ENCODE measurements around the gene LDLRAD3. TPM values are rescaled to one million over a fixed set of nuclear protein-coding genes. Genes with fewer than 3 reads are reported as not detected.

Gene LDLRAD3
- total and polyA plus RNA-seq, 10 donors, result 1.5 to 9.6 (median 8.1) TPM

GRCh38 chr11:36016709-36017108 lies 72.8 kb downstream of the LDLRAD3 start:
- H3K4me3 ChIP-seq, result no peak overlapping the region
- no peaks in the 10 kb centered on the region for H3K9me3 ChIP-seq
- H3K4me1 ChIP-seq, result peaks cover 0 to 5% (median 0%) of the 10 kb centered on the region in 6 donors
- 86 to 96% (median 90%) methylated on average over 4 of the region's 4 CpGs for WGBS, 5 donors
- no peak overlapping the region for H3K27ac ChIP-seq
- H3K27me3 ChIP-seq (replicated peaks in 1 of 7), result no peaks in the 10 kb centered on the region
- intact Hi-C loops (cut with DNase I; ENCODE audit: low total_unique reads), result no loop called here
- no peaks in the 10 kb centered on the region for H3K36me3 ChIP-seq
- no peak for DNase-seq
- TF ChIP-seq POLR2A (IDR thresholded peaks at IDR 0.05) (no peak), CTCF (IDR thresholded peaks at IDR 0.05 in 8 of 11, conservative IDR thresholded peaks at IDR 0.05 in 3 of 11) (no peak), POLR2AphosphoS5 (IDR thresholded peaks at IDR 0.05) (no peak)

GRCh38 chr11:36019005-36019596 lies 75.2 kb downstream of the LDLRAD3 start:
- intact Hi-C loops (cut with DNase I; ENCODE audit: low total_unique reads), result no loop called here
- WGBS, 5 donors, result 78 to 93% (median 89%) methylated on average over 8 of the region's 8 CpGs
- Histone ChIP-seq H3K4me3 (no peak overlapping the region), H3K36me3 (no peaks in the 10 kb centered on the region), H3K9me3 (no peaks in the 10 kb centered on the region), H3K27ac (no peak overlapping the region), H3K27me3 (replicated peaks in 1 of 7) (no peaks in the 10 kb centered on the region), H3K4me1 (peaks cover 0 to 5% (median 0%) of the 10 kb centered on the region in 6 donors)
- no peak for DNase-seq
- TF ChIP-seq POLR2A (IDR thresholded peaks at IDR 0.05) (no peak), POLR2AphosphoS5 (IDR thresholded peaks at IDR 0.05) (no peak), CTCF (IDR thresholded peaks at IDR 0.05 in 8 of 11, conservative IDR thresholded peaks at IDR 0.05 in 3 of 11) (no peak)

GRCh38 chr11:36019722-36020121 lies 75.9 kb downstream of the LDLRAD3 start:
- TF ChIP-seq CTCF (IDR thresholded peaks at IDR 0.05 in 8 of 11, conservative IDR thresholded peaks at IDR 0.05 in 3 of 11) (no peak), POLR2A (IDR thresholded peaks at IDR 0.05) (no peak), POLR2AphosphoS5 (IDR thresholded peaks at IDR 0.05) (no peak)
- WGBS, 5 donors, result 76 to 90% (median 89%) methylated on average over 4 of the region's 4 CpGs
- no peak for DNase-seq
- Histone ChIP-seq H3K4me1 (peaks cover 0 to 5% (median 0%) of the 10 kb centered on the region in 6 donors), H3K27me3 (replicated peaks in 1 of 7) (no peaks in the 10 kb centered on the region), H3K4me3 (no peak overlapping the region), H3K27ac (no peak overlapping the region), H3K36me3 (no peaks in the 10 kb centered on the region), H3K9me3 (no peaks in the 10 kb centered on the region)
- intact Hi-C loops (cut with DNase I; ENCODE audit: low total_unique reads), result no loop called here

- Histone ChIP-seq H3K9me3 (no peaks in the 10 kb centered on the region), H3K4me1 (no peaks in the 10 kb centered on the region), H3K36me3 (no peaks in the 10 kb centered on the region), H3K4me3 (no peak overlapping the region), H3K27ac (no peak overlapping the region), H3K27me3 (replicated peaks in 1 of 7) (no peaks in the 10 kb centered on the region)
- intact Hi-C loops (cut with DNase I; ENCODE audit: low total_unique reads), result no loop called here
- DNase-seq, result no peak
- TF ChIP-seq POLR2AphosphoS5 (IDR thresholded peaks at IDR 0.05) (no peak), CTCF (IDR thresholded peaks at IDR 0.05 in 8 of 11, conservative IDR thresholded peaks at IDR 0.05 in 3 of 11) (no peak), POLR2A (IDR thresholded peaks at IDR 0.05) (no peak)
- 79 to 87% (median 84%) methylated on average over 7 of the region's 7 CpGs for WGBS, 5 donors
Measured at GRCh38 chr11:36022882-36023281, 79.0 kb downstream of the LDLRAD3 start.

All from spleen (tissue), 11 donors.